Erythroblast (primary cell): ENCODE measurements around the gene WNT3A.

Source experiments
- GATA1 ChIP-seq: IDR thresholded peaks from 2 replicates; pipeline ENCODE4 v1.6.1; 2011; ENCODE audit warnings: low read depth, mild to moderate bottlenecking, control low read depth, low read length, moderate library complexity
- POLR2A ChIP-seq: IDR thresholded peaks from 2 replicates; pipeline ENCODE4 v1.6.1; 2011; ENCODE audit warnings: mild to moderate bottlenecking, low read length

DNA sequence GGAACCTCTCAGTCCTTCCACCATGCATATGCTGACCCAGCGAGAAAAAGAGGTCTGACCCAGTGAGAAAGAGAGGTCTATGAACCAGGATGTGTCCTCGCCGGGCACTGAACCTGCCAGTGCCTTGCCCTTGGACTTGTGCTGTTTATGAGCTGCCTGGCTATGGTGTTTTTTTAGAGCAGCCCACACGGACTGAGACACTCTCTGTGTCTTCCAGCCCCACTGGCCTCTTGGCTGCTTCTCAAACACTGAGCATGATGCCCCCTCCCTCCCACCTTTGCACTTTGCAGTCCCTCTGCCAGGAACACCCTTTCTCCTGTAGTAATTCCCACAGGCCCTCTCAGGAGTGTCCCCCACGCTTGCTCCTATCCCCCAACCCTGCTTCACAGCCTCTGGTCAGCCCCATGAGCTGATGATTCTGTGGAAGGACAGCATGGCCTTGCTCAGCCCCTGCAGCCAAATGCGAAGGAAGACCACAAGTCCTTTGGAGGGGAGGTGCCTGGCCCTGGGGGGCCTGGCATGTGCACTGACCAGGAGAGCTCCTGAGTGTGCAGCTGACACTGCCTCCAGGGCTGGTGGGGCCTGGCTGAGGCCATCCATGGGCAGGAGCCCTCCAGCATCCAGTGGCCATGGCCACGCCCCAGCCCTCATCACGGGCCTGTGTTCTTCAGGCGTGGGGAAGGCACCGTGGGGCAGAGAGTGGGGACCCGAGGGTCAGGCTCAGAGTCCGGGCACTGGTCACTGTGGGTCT, 23.8 kb downstream of the WNT3A start:
- TF ChIP-seq POLR2A (no peak), GATA1 (no peak)
